Astrocyte (in vitro differentiated cells and primary cell): ENCODE data around the gene CELF2.

Experiments used
- CTCF ChIP-seq: IDR thresholded peaks from 2 replicates; pipeline ENCODE4 v1.5.1; 2011; ENCODE audit warnings: low read depth, mild to moderate bottlenecking, inconsistent platforms, low read length, moderate library complexity; ENCODE audit not compliant: insufficient read depth
- EZH2 ChIP-seq: IDR thresholded peaks from 2 replicates; pipeline ENCODE4 v1.6.1; 2012; ENCODE audit warnings: mild to moderate bottlenecking, low read length, inconsistent platforms; ENCODE audit not compliant: insufficient read depth

- TF ChIP-seq CTCF (no peak), EZH2 (no peak)
Observed at GRCh38 chr10:11307004-11307403, 289.3 kb downstream of the CELF2 start.
